ENCODE measurements around the gene PRSS33. TPM values are rescaled to one million over a fixed set of nuclear protein-coding genes. Genes with fewer than 3 reads are reported as not detected.

Gene PRSS33
- total RNA-seq, 6 experiments from 2014 or later, result not detected

GRCh38 chr16:2831203-2831602, 43.8 kb upstream of the PRSS33 start:
- DNase-seq, result no peak
- Mint-ChIP-seq H3K36me3 (ENCODE audit: low read depth) (no peaks in the 10 kb centered on the region), H3K27ac (no peak overlapping the region), H3K4me3 (no peak overlapping the region), H3K4me1 (ENCODE audit: low read depth) (peaks cover 18% of the 10 kb centered on the region), H3K9me3 (peaks cover 5% of the 10 kb centered on the region), H3K27me3 (ENCODE audit: insufficient read depth) (peaks cover 28% of the 10 kb centered on the region)
- no peak for TF ChIP-seq CTCF (IDR thresholded peaks at IDR 0.05)

GRCh38 chr16:2830355-2830695, 43.0 kb upstream of the PRSS33 start:
- no peak for DNase-seq
- Mint-ChIP-seq H3K9me3 (peaks cover 5% of the 10 kb centered on the region), H3K4me3 (no peak overlapping the region), H3K36me3 (ENCODE audit: low read depth) (no peaks in the 10 kb centered on the region), H3K27me3 (ENCODE audit: insufficient read depth) (peaks cover 32% of the 10 kb centered on the region), H3K4me1 (ENCODE audit: low read depth) (peaks cover 9% of the 10 kb centered on the region), H3K27ac (no peak overlapping the region)
- no peak for TF ChIP-seq CTCF (IDR thresholded peaks at IDR 0.05)

- no peak for DNase-seq
- H3K4me3 Mint-ChIP-seq, result no peak within 1 kb of the TSS
- H3K27ac Mint-ChIP-seq, result no peak within 1 kb of the TSS
- peaks cover 3% of the 10 kb centered on the region for H3K4me1 Mint-ChIP-seq (ENCODE audit: low read depth)
- H3K9me3 Mint-ChIP-seq, result peaks cover 5% of the 10 kb centered on the region
- H3K27me3 Mint-ChIP-seq (ENCODE audit: insufficient read depth), result peaks cover 34% of the 10 kb centered on the region
- TF ChIP-seq CTCF (IDR thresholded peaks at IDR 0.05), result no peak
- H3K36me3 Mint-ChIP-seq (ENCODE audit: low read depth), result no peaks in the 10 kb centered on the region
Measured at GRCh38 chr16:2829501-2830354, 42.4 kb upstream of the PRSS33 start, which contains the start of gene ZG16B. Gene ZG16B (plus strand): TSS chr16:2830303. CDS start chr16:2830442, 139 bp downstream.

- Mint-ChIP-seq H3K27me3 (ENCODE audit: insufficient read depth) (peaks cover 37% of the 10 kb centered on the region), H3K4me3 (no peak overlapping the region), H3K9me3 (peaks cover 5% of the 10 kb centered on the region), H3K27ac (no peak overlapping the region), H3K4me1 (ENCODE audit: low read depth) (no peaks in the 10 kb centered on the region), H3K36me3 (ENCODE audit: low read depth) (no peaks in the 10 kb centered on the region)
- no peak for TF ChIP-seq CTCF (IDR thresholded peaks at IDR 0.05)
- no peak for DNase-seq
Measured at GRCh38 chr16:2828876-2829430, 41.6 kb upstream of the PRSS33 start.

GRCh38 chr16:2828521-2828840, 41.1 kb upstream of the PRSS33 start:
- Mint-ChIP-seq H3K27ac (no peak overlapping the region), H3K36me3 (ENCODE audit: low read depth) (no peaks in the 10 kb centered on the region), H3K4me3 (no peak overlapping the region), H3K9me3 (peaks cover 5% of the 10 kb centered on the region), H3K4me1 (ENCODE audit: low read depth) (no peaks in the 10 kb centered on the region), H3K27me3 (ENCODE audit: insufficient read depth) (peaks cover 38% of the 10 kb centered on the region)
- TF ChIP-seq CTCF (IDR thresholded peaks at IDR 0.05), result no peak
- no peak for DNase-seq

All from HFFc6 (cell line).